EL (cell line): ENCODE data around the gene PLCB3.
A peak's percentile ranks its signal among the peaks of the same experiment; 100 is the strongest.

Experiments
- DNase-seq: peaks from one replicate; pipeline ENCODE4 v3.0.0-alpha.2; 2016

PLCB3 gene

DNA sequence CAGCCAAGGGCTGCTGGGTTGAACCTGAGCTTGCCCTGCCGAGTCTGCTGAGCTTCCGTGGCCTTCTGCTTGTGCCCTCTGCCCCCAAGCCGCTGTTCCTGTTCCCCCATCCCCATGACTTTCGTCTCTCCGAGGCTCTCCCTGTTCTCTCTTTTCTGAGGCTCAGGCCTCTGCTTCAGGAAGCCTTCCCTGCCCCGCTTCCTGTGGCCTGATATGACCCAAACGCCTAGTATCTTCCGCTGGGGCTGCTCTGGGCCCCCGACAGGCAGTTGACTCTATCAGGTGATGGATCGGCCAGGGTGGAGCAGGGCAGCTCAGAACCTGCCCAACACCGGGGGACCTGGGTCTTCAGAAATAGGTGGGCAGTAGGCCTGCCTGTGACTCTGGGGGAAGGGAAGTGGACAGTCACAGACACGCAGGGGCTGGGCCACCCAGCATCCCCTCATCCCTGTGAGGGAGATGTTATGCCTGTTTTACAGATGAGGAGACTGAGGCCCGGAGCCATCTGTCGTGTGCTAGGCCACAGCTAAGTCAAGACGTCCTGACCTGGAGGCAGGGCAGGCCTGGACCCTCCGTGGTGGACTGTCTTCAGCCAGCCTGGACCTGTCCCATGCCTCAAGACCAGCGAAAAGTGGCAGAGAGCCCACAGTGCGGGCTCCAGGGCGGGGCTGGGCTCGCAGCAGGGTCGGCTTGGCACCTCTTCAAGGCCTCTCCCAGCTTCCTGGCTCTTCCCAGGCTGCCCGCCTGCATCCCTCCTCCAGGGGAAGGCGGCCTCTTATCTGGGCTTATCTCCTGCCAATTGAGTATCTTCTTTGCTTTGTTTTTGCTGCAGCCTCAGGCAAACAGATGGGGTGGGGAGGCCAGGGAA lies 16.9 kb downstream of the PLCB3 start:
- peak; percentile 79 for DNase-seq

DNA sequence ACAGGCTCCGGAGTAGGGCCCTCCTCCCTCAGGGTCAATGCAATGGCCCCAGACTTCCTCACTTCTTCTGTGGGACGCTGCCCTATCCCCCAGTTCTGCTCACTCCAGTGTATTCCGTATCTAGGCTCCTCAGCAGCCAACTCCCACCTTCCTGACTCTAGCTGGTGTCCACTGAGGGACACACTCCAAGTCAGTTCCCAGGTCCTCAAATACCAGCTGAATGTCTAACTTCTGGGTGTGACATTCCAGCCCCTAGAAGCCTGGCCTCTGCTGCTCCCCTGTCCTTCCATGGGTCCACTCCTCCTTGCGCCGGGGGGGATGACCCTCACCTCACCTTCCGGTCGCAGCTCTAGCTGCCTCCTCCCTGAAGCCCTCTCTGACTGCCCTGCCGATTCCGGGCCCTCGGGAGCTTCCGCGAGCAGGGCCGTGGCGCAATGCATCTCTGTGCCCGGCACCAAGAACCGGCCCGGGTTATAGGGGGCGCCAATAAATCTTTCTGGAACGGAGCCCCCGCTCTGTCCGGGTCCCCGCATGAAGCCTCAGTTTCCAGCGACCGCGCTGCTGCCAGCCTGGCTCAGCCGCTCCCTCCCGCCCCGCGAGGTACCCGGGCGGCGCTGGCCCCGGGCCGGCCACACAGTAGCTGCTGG lies 17.7 kb downstream of the PLCB3 start:
- DNase-seq, result peak; percentile 68

DNA sequence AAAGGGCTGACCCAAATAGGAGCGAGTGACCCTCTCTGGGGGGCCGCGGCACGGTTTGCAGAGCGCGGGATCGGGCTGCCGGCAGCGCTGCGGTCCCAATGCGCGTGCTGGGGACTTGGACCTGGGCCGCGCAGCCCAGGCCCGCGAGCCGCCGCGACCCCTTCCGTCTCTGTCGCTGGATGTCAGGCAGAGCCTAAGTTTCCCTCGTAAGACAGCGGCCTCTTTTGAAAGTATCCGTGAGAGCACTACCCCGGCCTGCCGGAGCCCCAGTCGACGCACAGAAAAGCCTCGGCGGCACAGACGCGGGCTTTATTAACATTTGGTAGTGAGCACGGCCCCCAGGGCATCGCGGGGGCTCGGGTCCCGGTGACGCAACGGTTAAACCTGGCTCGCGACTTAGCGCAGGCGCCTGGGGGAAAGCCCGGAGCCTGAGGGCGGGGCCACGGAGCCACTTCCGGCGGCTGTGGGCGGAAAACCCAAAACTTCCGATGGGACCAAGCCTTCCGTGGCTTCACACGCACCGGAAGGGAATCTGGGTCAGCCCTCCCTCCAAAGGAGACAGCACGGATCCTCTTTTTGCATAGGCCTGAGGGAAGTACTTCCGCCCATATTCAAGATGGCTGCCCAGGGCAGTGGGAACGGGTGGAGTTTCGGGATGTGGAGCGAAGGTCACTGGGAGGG lies 18.4 kb downstream of the PLCB3 start:
- DNase-seq, result peak; percentile 100

DNA sequence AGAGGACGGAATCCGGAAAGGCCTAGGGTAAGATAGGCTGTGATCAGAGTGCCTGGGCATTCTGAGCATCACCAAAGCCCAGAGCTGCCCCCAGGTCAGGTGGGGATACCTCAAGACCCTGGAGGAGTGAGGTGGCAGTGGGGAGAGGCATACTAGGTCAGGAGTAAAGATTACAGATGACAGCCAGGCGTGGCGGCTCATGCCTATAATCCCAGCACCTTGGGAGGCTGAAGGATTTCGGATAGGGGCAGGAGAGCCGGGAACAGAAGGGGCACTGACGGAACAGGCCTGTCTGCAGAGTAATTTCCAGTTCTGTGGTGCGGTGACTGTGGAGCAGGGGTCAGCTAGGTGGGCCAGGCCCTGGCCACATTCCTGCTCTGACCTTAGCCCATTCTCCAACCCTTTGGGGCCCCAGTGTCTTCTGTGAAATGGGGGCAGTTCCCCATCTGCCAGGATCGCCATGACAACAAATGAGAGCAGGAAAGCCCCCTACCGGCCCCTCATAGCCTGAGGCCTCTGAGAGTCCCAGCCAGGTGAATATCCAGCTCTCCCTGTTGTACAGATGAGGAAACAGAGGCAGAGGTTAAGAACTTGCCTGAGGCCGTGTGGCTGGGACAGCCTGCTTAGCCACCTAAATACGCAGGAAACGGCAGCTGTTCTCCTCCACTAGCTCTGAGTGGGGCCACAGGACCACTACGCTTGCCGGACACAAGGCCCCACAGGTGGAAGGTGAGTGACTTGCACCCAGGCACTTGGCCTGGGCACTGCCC lies 23.9 kb downstream of the PLCB3 start:
- no peak for DNase-seq

DNA sequence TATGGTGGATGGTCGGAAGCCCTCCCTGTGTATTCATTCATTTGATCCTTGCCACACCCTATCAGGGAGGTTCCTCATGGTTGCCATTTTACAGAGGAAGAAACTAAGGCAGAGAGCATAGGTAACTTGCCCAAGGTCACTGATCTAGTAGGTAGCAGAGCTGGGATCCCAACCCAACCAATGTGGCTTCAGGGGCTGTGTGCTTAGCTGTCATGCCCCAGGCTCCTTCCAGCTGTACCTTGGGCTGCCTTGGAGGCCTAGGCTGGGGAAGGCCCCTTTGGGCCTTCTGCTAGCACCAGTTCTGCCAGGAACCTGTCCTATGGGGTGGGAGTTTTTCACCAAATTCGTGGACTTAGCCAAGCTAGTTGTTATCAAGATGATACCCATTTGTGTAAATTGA lies 24.5 kb downstream of the PLCB3 start:
- DNase-seq, result no peak

DNA sequence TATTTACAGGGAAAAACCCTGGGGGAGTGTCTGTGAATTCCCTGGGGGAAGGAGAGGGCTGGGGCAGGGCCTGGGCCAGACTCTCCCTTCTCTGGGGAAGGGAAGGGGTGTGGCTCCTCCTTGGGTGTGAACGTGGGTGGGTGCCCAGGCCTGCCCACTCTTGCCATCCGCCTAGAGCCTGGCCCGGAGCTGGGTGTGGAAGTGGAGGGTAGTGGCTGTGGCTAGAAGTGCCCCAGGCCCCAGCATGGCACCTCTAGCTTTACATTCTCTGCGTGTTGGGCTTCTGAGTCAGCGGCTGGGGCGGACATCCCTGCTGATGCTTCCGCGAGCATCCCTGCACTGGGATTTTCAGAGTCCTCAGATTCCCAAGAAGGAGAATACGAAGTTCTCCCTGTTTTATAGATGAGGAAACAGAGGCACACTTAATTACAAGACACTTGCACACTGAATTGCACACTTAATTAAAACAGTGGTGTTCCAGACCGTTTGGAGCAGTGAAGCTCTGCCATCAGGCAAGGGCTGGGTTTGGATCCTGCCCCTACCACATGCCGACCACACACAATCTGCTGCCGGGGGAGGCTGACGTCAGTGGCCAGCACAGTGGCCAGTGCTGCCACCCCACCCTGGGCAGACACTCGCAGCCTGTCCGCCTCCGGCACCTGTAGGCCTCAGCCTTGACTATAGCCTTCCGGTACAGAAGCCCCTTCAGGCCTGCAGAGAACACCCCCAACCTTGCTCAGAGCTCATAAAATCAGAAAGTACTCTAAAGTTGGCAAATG lies 25.5 kb downstream of the PLCB3 start:
- DNase-seq, result peak; percentile 94

DNA sequence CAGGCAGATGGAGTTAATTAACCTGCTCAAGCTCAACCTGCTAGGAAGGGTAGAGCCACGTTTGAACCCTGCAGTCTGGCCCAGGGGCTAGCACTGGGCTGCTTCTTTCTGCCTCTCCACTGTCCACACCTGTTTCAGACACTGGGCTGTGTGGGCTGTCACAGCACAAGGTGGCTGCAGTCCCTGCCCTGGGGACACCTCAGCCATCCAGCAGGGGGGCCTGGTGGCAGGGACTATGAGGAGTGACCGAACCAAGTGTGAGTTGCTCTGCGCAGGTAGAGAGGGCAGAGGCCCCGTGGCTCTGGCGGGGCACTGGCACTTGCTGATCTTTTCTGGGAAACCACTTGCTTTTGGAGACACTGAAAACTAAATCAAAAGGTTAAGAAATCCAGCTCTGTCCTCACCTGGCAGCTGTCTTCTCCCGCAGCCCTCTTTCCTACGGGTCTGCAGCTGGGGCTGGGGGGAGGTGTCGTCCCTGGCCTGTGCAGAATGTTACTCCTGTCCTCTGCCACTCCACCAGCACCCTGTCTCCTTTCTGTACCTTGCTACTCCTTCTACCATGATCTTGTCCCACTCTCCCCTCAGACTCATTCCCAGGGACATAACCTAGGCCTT lies 27.4 kb downstream of the PLCB3 start:
- no peak for DNase-seq

DNA sequence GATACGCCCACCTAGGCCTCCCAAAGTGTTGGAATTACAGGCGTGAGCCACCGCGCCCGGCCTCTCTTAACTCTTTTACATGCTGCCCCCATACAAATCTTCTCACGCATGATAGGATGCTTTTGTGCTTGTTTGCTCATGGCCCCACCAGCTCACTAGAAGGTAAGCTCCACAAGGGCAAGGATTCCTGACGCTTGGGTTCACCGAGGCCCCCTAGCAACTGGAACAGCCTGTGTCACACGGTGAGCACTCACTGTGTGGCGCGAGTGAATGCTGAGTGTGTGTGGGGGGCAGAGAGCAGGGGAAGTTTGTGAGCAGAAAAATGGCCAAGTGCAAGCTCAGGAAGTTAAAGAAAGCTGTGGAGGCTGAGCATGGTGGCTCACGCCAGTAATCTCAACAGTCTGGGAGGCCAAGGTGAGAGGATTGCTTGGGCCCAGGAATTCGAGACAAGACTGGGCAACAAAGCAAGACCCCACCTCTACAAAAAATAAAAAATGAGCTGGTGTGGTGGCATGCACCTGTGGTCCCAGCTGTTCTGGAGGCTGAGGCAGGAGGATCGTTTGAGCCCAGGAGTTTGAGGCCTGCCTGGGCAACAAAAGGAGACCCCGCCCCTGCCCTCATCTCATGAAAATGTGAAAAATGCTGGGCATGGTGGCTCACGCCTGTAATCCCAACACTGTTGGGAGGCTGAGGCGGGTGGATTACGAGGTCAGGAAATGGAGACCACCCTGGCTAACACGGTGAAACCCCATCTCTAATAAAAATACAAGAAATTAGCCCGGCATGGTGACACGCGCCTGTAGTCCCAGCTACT lies 30.8 kb downstream of the PLCB3 start:
- no peak for DNase-seq

DNA sequence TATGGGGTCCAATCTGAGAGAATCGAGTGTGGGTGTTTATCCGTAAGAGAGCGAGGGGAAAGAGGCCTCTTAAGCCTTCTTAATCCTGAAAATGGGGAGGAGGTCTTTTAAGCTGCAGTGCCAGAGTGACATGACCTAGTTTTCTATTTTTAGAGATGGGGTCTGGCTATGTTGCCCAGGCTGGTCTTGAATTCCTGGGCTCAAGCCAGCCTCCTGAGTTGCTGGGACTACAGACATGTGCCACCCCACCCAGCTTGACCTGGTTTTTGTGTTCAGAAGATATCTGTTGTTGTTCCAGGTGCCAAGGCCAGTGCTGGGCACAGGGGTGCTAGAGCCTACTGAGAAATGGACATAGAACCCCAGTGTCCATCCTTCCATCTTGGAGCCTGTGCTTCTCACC lies 31.8 kb downstream of the PLCB3 start:
- no peak for DNase-seq

DNA sequence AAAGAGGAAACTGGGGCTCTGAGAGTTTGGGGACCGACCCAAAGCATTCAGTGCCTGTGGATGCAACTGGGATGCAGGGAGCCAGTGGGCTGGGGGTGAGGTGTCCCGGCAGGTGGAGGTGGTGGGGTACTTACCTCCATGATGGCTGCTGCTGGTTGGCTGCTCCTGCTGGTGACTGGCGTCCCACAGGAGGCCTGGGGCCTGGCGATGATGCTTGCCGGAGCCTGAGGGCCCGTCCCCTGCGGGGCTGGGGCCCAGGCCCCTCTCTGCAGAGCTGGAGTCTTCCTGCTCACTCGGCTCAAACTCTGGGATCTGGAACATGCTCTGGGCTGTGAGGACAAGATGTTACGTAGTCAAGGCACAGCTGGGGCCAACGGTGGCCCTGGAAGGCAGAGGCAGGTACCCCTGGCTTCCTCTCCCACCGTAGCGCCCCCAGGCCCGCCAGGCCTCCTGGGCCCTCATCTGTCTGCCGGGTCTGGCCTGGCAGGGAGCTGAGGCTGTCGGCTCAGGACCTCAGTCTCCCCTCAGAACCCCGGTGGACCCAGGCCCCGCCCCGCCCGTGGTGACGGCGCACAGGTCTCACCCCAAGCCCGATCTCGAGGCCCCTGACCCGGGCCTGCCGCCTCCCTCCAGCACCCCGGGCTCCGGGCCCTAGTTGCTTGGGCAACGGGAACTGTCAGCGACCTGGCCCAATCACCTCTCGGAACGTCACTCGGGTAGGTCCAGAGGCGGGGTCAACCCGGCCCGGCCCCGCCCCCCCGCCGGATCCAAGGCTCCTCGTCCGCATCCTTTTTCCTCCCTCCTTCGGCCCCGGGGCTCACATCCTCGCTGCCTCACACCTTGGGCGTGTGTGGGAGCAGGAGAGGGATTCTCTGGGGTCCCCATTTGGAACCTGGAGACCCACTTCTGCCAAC lies 33.0 kb downstream of the PLCB3 start, which contains the start of gene BAD:
BAD (minus strand) TSS at position 618 of the 914 bp plus-strand sequence; CDS start at position 321, 297 bp downstream.
- peak; percentile 93 for DNase-seq

DNA sequence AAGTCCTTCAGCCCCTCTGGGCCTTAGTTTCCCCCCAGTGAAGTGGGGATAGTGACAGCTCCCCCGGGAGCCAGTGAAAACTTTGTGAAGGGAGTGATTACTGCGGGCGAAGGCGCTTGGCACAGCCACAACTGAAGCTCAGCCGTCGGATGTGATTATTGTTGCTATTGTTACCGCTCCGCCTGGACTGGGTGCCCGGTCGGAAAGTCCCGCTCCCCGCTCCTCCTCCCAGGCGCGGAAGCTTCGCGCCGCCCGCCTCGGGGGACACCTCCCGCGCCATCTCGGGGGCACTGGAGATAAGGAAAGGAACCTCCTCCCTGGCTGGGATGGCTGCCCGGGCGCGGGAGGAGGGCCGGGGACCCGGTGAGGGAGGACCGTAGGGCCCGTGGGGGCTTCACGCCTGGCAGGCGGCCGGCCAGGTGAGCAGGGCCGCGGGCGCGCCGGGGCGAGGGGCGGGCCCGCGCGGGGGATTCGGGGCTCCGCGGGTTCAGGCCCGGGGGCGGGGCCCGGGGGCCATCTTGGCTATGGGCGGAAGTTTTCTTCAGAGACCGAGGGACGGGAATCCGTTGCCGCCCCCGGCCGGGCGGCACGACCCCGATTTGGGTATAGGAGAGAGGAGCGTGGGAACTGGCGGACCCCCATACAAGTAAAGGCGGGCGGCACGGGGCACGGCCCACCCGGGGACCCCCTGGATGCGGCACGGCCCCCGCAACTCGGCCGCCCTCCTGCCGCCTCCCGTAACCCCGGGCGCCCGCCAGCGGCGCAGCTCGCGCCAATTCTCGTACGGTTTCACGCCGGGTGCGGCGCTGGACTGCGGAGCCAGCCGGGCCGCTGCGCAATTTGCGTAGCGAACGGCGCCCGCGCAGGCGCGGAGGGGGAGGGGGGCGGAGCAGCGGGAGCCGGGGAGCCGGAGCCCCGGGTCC lies 33.9 kb downstream of the PLCB3 start, which contains the start of gene GPR137:
GPR137 (plus strand) TSS at position 887 of the 923 bp plus-strand sequence. CDS start 677 bp downstream, outside the sequence.
- DNase-seq, result peak; percentile 78

DNA sequence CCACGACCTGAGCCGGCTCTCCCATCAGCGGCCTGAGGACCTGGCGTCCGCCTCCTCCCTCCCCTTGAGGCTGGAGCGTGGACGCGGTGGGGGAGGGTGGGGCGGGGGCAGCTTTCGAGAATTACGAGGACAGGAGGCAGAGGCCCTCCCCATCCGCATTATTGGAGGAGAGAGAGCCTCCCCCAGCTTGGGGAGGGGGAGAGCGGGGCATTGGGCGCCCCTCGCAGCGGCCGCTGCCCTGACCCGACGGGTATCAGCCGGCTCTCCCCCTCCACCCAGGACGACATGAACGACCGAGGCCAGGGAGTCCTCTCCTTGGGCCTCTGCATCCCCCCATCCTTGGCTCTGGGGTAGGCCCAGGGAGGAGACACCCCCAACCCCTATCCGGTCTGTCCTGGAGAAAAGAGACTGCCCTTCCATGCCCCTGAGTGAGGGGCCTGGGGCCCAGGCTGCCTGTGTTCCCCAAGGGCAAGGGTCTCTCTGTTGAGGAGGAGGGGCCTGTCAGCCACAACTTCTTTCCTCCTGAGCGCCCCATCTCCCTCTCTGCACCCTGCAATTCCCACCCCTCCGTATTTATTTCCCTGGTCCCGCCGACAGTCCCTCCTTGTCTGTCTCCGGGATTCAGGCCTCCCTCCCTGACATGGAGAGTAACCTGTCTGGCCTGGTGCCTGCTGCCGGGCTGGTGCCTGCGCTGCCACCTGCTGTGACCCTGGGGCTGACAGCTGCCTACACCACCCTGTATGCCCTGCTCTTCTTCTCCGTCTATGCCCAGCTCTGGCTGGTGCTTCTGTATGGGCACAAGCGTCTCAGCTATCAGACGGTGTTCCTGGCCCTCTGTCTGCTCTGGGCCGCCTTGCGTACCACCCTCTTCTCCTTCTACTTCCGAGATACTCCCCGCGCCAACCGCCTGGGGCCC lies 34.8 kb downstream of the PLCB3 start:
- no peak for DNase-seq

DNA sequence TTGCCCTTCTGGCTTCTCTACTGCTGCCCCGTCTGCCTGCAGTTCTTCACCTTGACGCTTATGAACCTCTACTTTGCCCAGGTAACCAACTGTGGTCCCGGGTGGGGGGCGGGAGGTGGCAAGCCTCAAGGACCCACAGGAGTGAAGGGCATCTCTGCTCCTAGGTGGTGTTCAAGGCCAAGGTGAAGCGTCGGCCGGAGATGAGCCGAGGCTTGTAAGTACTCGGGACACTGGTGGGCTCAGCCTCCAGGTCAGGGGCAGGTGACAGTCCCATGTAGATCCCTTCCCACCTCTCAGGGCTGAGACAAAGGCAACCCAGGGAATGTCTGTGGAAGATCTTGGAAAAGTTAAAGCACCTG lies 35.5 kb downstream of the PLCB3 start:
- no peak for DNase-seq

DNA sequence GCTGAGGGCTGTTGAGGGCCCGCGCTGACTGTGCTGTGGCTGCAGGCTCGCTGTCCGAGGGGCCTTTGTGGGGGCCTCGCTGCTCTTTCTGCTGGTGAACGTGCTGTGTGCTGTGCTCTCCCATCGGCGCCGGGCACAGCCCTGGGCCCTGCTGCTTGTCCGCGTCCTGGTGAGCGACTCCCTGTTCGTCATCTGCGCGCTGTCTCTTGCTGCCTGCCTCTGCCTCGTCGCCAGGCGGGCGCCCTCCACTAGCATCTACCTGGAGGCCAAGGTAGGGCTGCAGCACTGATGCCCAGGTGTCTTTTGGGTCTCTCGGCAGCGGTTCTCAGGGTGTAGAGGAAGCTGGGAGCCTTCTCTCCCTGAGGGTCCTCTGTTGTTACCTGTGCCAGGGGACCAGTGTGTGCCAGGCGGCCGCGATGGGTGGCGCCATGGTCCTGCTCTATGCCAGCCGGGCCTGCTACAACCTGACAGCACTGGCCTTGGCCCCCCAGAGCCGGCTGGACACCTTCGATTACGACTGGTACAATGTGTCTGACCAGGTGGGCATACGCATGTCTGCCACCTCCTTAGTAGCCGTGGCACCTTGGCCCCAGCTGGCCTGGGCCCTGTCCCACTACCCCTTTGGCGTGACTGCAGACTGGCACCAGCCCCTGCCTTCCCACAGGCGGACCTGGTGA lies 36.5 kb downstream of the PLCB3 start:
- DNase-seq, result no peak

DNA sequence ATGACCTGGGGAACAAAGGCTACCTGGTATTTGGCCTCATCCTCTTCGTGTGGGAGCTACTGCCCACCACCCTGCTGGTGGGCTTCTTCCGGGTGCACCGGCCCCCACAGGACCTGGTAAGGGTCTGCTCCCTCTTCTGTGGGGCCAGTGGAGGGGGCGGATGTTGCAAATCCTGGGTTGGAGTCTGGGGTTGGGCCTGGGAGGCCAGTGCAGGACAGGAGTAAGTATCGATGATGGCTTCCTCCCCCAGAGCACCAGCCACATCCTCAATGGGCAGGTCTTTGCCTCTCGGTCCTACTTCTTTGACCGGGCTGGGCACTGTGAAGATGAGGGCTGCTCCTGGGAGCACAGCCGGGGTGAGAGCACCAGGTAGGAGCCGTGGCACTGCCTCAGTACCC lies 37.0 kb downstream of the PLCB3 start:
- DNase-seq, result no peak

DNA sequence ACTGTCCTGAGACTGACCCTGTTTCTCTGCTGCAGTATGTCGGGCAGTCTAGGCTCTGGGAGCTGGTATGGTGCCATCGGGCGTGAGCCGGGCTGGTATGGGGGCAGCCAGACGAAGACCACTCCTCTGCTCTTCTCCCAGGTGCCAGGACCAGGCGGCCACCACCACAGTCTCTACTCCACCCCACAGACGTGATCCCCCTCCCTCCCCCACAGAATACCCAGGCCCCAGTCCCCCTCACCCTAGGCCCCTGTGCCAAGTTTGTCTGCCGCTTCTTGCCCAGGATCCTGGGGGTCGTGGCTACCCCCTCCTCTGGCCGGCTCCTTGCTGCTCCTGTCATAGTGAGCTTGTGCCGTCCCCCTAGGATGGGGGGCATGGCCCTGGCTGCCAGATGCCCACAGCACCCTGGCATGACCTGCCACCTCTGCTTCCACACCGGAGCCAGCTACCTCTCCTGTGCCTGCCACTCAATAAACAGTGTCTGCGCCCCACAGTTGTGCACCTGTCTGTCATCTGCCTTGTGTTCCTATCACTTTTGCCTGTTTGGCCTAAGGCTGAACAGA lies 37.8 kb downstream of the PLCB3 start:
- no peak for DNase-seq
